Measurements from ENCODE around the gene LRP8. TPM values are rescaled to one million over a fixed set of nuclear protein-coding genes. Genes with fewer than 3 reads are reported as not detected.

Gene LRP8
- total and polyA plus RNA-seq, 2 of the 4 experiments (the other 2 are of a cell fraction): 12.0 to 12.1 TPM

GRCh38 chr1:53336146-53336545, 8.3 kb upstream of the LRP8 start:
- Histone ChIP-seq H4K5ac (ENCODE audit: low read depth, low read length) (no peak overlapping the region), H2BK15ac (ENCODE audit: low read depth, low read length) (no peak overlapping the region), H4K91ac (ENCODE audit: insufficient read depth, low read depth, low read length) (no peak overlapping the region), H4K20me1 (ENCODE audit: insufficient read depth, low read length) (no peaks in the 10 kb centered on the region), H3K56ac (ENCODE audit: extremely low read depth, insufficient read depth, low read length) (no peak overlapping the region), H2AFZ (replicated peaks; ENCODE audit: low read length, poor library complexity) (no peak overlapping the region), H3K36me3 (ENCODE audit: control insufficient read depth, insufficient read depth, low read length) (no peaks in the 10 kb centered on the region), H3K14ac (replicated peaks; ENCODE audit: low read depth, low read length) (no peak overlapping the region), H3K27ac (ENCODE audit: insufficient read depth, low read length) (no peak overlapping the region), H3K4me1 (ENCODE audit: control insufficient read depth, insufficient read depth, low read length) (no peaks in the 10 kb centered on the region), H3K27me3 (ENCODE audit: control insufficient read depth, insufficient read depth, low read length) (peaks cover 24% of the 10 kb centered on the region), H2BK20ac (ENCODE audit: low read depth, low read length) (no peak overlapping the region), H3K79me1 (ENCODE audit: low read depth in 1 of 2, low read length in 2 of 2) (no peaks in the 10 kb centered on the region), H3K4me2 (ENCODE audit: low read depth, low read length) (no peak overlapping the region), H2BK5ac (ENCODE audit: low read depth, low read length, poor library complexity, severe bottlenecking) (no peak overlapping the region), H2AK9ac (replicated peaks; ENCODE audit: low read depth, low read length, poor library complexity) (no peak overlapping the region), H3K4me3 (ENCODE audit: insufficient read depth, low read depth, low read length) (no peak overlapping the region), H3K23ac (ENCODE audit: low read depth, low read length) (no peak overlapping the region), H2BK120ac (ENCODE audit: low read depth, low read length) (no peak overlapping the region), H3K9me3 (ENCODE audit: control insufficient read depth, insufficient read depth, low read length) (no peaks in the 10 kb centered on the region), H3K18ac (ENCODE audit: low read depth, low read length) (no peak overlapping the region), H2AK5ac (ENCODE audit: low read depth, low read length) (no peak overlapping the region), H3K4ac (ENCODE audit: low read depth, low read length) (no peak overlapping the region), H4K8ac (ENCODE audit: low read depth in 2 of 2, low read length in 2 of 2) (no peak overlapping the region), H3K9me1 (ENCODE audit: insufficient read depth, low read length) (no peaks in the 10 kb centered on the region), H3K9ac (ENCODE audit: low read depth, low read length) (no peak overlapping the region)
- DNase-seq: no peak
- BruUV-seq (replicated peaks): no TSS peak
- in situ Hi-C loops (cut with MboI; ENCODE audit: low sequenced_read_pairs): no loop called here
- dilution Hi-C loops (cut with HindIII; ENCODE audit: low sequenced_read_pairs, unreplicated experiment): no loop called here
- no peak for TF ChIP-seq MAFK (IDR thresholded peaks at IDR 0.05; ENCODE audit: low read depth, low read length)
- TF ChIP-seq CEBPB (IDR thresholded peaks at IDR 0.05; ENCODE audit: low read depth, low read length): no peak
- no peak for TF ChIP-seq RCOR1 (IDR thresholded peaks at IDR 0.05; ENCODE audit: insufficient replicate concordance, low read length)
- TF ChIP-seq NFE2L2 (IDR thresholded peaks at IDR 0.05; ENCODE audit: low read depth, low read length): no peak
- no peak for TF ChIP-seq POLR2A (IDR thresholded peaks at IDR 0.05; ENCODE audit: low read depth, low read length)
- TF ChIP-seq RAD21 (IDR thresholded peaks at IDR 0.05; ENCODE audit: low read length): no peak
- TF ChIP-seq MAZ (IDR thresholded peaks at IDR 0.05; ENCODE audit: borderline replicate concordance, low read depth, low read length): no peak
- no peak for TF ChIP-seq FOS (IDR thresholded peaks at IDR 0.05; ENCODE audit: low read depth, low read length)
- no peak for TF ChIP-seq BHLHE40 (IDR thresholded peaks at IDR 0.05; ENCODE audit: low read depth, low read length)
- TF ChIP-seq CHD1 (IDR thresholded peaks at IDR 0.05; ENCODE audit: low read depth, low read length): no peak
- no peak for TF ChIP-seq MXI1 (IDR thresholded peaks at IDR 0.05; ENCODE audit: borderline replicate concordance, low read depth, low read length)
- TF ChIP-seq RFX5 (IDR thresholded peaks at IDR 0.05; ENCODE audit: low read depth, low read length): no peak
- TF ChIP-seq SMC3 (IDR thresholded peaks at IDR 0.05; ENCODE audit: low read depth, low read length): no peak
- 90% methylated on average over 2 of the region's 12 CpGs; no CpG with 5 or more reads in 1 of the 2 experiments for WGBS, 2 experiments (ENCODE audit: extremely low coverage in 2 of 2, insufficient read length in 1 of 2)
- intact Hi-C loops (cut with micrococcal nuclease): no loop called here
- POLR2A ChIA-PET (ENCODE audit: unreplicated experiment): no interaction called here
- no peak for ATAC-seq (ENCODE audit: low read depth)
- CTCF ChIA-PET: no interaction called here

Data from IMR-90 (cell line).